SK-N-SH (cell line): ENCODE data around the gene HNRNPAB. TPM values are rescaled to one million over a fixed set of nuclear protein-coding genes. Genes with fewer than 3 reads are reported as not detected.

Experiments used
- CTCF ChIA-PET: fragments of 300-600, 350-600 bp; formaldehyde crosslinking; extraction: SDS; loops from one replicate; lab custom pipeline; 2021; lab: Yijun Ruan, JAX
- POLR2A ChIA-PET: fragments of 350-600 bp; sonication (Branson Sonifier 250); formaldehyde crosslinking; extraction: SDS; loops from one replicate; lab custom pipeline; 2020; ENCODE audit warnings: antibody characterized with exemption, inconsistent platforms; lab: Yijun Ruan, JAX
- DNase-seq: peaks from one replicate; pipeline ENCODE4 v3.0.0; 2012
- H2AFZ ChIP-seq: fragments of 200-600 bp; sonication (generic); 2 replicates; pipeline ENCODE4 v1.8.1; 2016; ENCODE audit warnings: antibody characterized with exemption, mild to moderate bottlenecking, low read depth
- H3F3A ChIP-seq: fragments of 200-600 bp; sonication (generic); replicated peaks from 2 replicates; pipeline ENCODE3; 2016; ENCODE audit warnings: antibody characterized with exemption, mild to moderate bottlenecking; ENCODE audit not compliant: insufficient read depth
- H3K27ac ChIP-seq, 2 experiments: fragments of 200-500 bp in 1 of 2; fragments of 200-600 bp in 1 of 2; sonication (Bioruptor generic) in 1 of 2; sonication (generic), shearing (Covaris generic) in 1 of 2; 2 replicates each; pipeline versions ENCODE4 v1.5.1 to v1.6.1; 2014 to 2016; ENCODE audit warnings: low read depth in 2 of 2, inconsistent platforms in 1 of 2, low read length in 1 of 2, mild to moderate bottlenecking in 1 of 2, mixed read lengths in 1 of 2
- H3K27me3 ChIP-seq: fragments of 200-600 bp; sonication (generic), shearing (Covaris generic); 2 replicates; pipeline ENCODE4 v1.6.1; 2016; ENCODE audit warnings: mixed run types; ENCODE audit not compliant: insufficient read depth
- H3K36me3 ChIP-seq, 2 experiments: fragments of 200-500 bp in 1 of 2; fragments of 200-600 bp in 1 of 2; sonication (Bioruptor generic) in 1 of 2; sonication (generic) in 1 of 2; replicated peaks in 1 of 2; 2 replicates each; pipeline versions ENCODE3 to v1.5.1; 2014 to 2016; ENCODE audit warnings: low read length in 1 of 2, mild to moderate bottlenecking in 1 of 2; ENCODE audit not compliant: insufficient read depth in 2 of 2, control insufficient read depth in 1 of 2
- H3K4me1 ChIP-seq, 2 experiments: fragments of 200-500 bp in 1 of 2; fragments of 200-600 bp in 1 of 2; sonication (Bioruptor generic) in 1 of 2; sonication (generic), shearing (Covaris generic) in 1 of 2; 2 replicates each; pipeline versions ENCODE4 v1.5.1 to v1.6.1; 2014 to 2016; ENCODE audit warnings: low read depth in 1 of 2, low read length in 1 of 2, mixed run types in 1 of 2; ENCODE audit not compliant: insufficient read depth in 2 of 2, control insufficient read depth in 1 of 2
- H3K4me2 ChIP-seq: fragments of 200-600 bp; sonication (generic), shearing (Covaris generic); 2 replicates; pipeline ENCODE4 v1.6.1; 2017; ENCODE audit warnings: mixed run types
- H3K4me3 ChIP-seq, 2 experiments: fragments of 200-500 bp in 1 of 2; fragments of 200-600 bp in 1 of 2; sonication (Bioruptor generic) in 1 of 2; sonication (generic), shearing (Covaris generic) in 1 of 2; 2 replicates each; pipeline versions ENCODE4 v1.5.1 to v1.8.1; 2014 to 2016; ENCODE audit warnings: low read depth in 2 of 2, inconsistent platforms in 1 of 2, low read length in 1 of 2, mild to moderate bottlenecking in 1 of 2, mixed read lengths in 1 of 2, moderate library complexity in 1 of 2
- H3K79me2 ChIP-seq: fragments of 200-600 bp; sonication (generic); 2 replicates; pipeline ENCODE4 v1.8.1; 2017; ENCODE audit warnings: mild to moderate bottlenecking; ENCODE audit not compliant: insufficient read depth
- H3K9ac ChIP-seq: fragments of 200-600 bp; sonication (generic); 2 replicates; pipeline ENCODE4 v1.6.1; 2017; ENCODE audit warnings: mixed run types
- H3K9me2 ChIP-seq: fragments of 200-600 bp; sonication (generic); 2 replicates; pipeline ENCODE4 v1.6.1; 2017; ENCODE audit warnings: mixed run types
- H3K9me3 ChIP-seq: fragments of 200-600 bp; sonication (generic); 2 replicates; pipeline ENCODE4 v1.6.1; 2017; ENCODE audit warnings: mixed run types, mild to moderate bottlenecking, moderate library complexity
- H4K20me1 ChIP-seq: fragments of 200-600 bp; sonication (generic); 2 replicates; pipeline ENCODE4 v1.6.1; 2017; ENCODE audit warnings: mild to moderate bottlenecking, mixed run types; ENCODE audit not compliant: insufficient read depth
- JUND ChIP-seq: IDR thresholded peaks from 2 replicates; pipeline ENCODE4 v1.4.0; 2012
- MAX ChIP-seq: IDR thresholded peaks from 2 replicates; pipeline ENCODE4 v1.4.0; 2012; ENCODE audit warnings: low read depth
- NFIC ChIP-seq: IDR thresholded peaks from 2 replicates; pipeline ENCODE4 v1.4.0; 2012; ENCODE audit warnings: borderline replicate concordance
- POLR2AphosphoS5 ChIP-seq: IDR thresholded peaks from 2 replicates; pipeline ENCODE4 v1.6.1; 2012; ENCODE audit warnings: low read depth, low read length
- RCOR1 ChIP-seq: fragments of 150-350 bp; IDR thresholded peaks from 2 replicates; pipeline ENCODE4 v1.6.1; 2017; ENCODE audit warnings: antibody characterized with exemption, low read length
- USF2 ChIP-seq: fragments of 150-350 bp; IDR thresholded peaks from 2 replicates; pipeline ENCODE4 v1.6.1; 2017; ENCODE audit warnings: antibody characterized with exemption, low read length, low read depth, borderline replicate concordance
- WGBS: methylation state at CpG from one replicate; pipeline ENCODE4 v1.1.6; 2017; ENCODE audit warnings: low lambda C conversion rate; 5-methylcytosine and 5-hydroxymethylcytosine counted together
- polyA plus RNA-seq, 3 experiments: library from polyadenylated mRNA; depleted of rRNA; stranded (reverse); fragments of >200 nt; gene quantifications; 2 replicates each; pipeline ENCODE4 v1.2.3, GENCODE V29; 2012

Gene HNRNPAB
- polyA plus RNA-seq, 1 of the 3 experiments (the other 2 are of a cell fraction) = 164 TPM

GRCh38 chr5:178206166-178207101 lies 2.1 kb downstream of the HNRNPAB start:
- H3K9me2 ChIP-seq = no peaks in the 10 kb centered on the region
- peaks cover 7% of the 10 kb centered on the region for H3F3A ChIP-seq
- no peak for TF ChIP-seq NFIC
- no peak for TF ChIP-seq RCOR1
- no peak for TF ChIP-seq MAX
- no peak for TF ChIP-seq USF2
- ChIA-PET CTCF (interaction anchor here (1.0 to 2.3 kb wide), 3 partner anchors 10 to 130 kb away, joined by 3 to 6 read pairs (median 4); partner anchors contain the start of gene PHYKPL), POLR2A (interaction anchor here (1.1 kb wide), 1 partner anchor 26 kb away, joined by 3 read pairs; the partner anchor contains the start of gene PHYKPL)
- H3K79me2 ChIP-seq = peaks cover 80% of the 10 kb centered on the region
- peaks cover 62% of the 10 kb centered on the region for H4K20me1 ChIP-seq
- H2AFZ ChIP-seq = no peak overlapping the region
- H3K36me3 ChIP-seq = peaks cover 45 to 54% of the 10 kb centered on the region in 2 experiments
- WGBS = 31% methylated on average over 12 of the region's 12 CpGs
- no peaks in the 10 kb centered on the region for H3K9me3 ChIP-seq
- no peak overlapping the region; a peak in 1 of 4 replicates for H3K27ac ChIP-seq
- no peaks in the 10 kb centered on the region for H3K27me3 ChIP-seq
- H3K4me2 ChIP-seq = peak overlapping the region; percentile 94
- H3K9ac ChIP-seq = peak overlapping the region; percentile 95; the same call in 1 of the 2 replicates
- DNase-seq = no peak
- H3K4me1 ChIP-seq = peaks cover 14 to 21% of the 10 kb centered on the region in 2 experiments
- H3K4me3 ChIP-seq = peak overlapping the region; percentile 84 to 90

- H3K9me3 ChIP-seq = no peaks in the 10 kb centered on the region
- no peaks in the 10 kb centered on the region for H3K9me2 ChIP-seq
- DNase-seq = no peak
- TF ChIP-seq POLR2AphosphoS5 (peak; percentile 54), JUND (no peak)
- peaks cover 14 to 21% of the 10 kb centered on the region in 2 experiments for H3K4me1 ChIP-seq
- peak overlapping the region; percentile 94 for H3K4me2 ChIP-seq
- peaks cover 88% of the 10 kb centered on the region for H3K79me2 ChIP-seq
- peaks cover 7% of the 10 kb centered on the region for H3F3A ChIP-seq
- ChIA-PET CTCF (interaction anchor here (1.0 to 2.3 kb wide), 3 partner anchors 9 to 131 kb away, joined by 3 to 6 read pairs (median 4); partner anchors contain the start of gene PHYKPL), POLR2A (interaction anchor here (0.8 to 1.1 kb wide), 2 partner anchors 19 to 25 kb away, joined by 3 to 4 read pairs; partner anchors contain the start of gene PHYKPL)
- H4K20me1 ChIP-seq = peaks cover 71% of the 10 kb centered on the region
- 79% methylated on average over 5 of the region's 5 CpGs for whole genome bisulfite sequencing
- H3K9ac ChIP-seq = no peak overlapping the region
- H3K27me3 ChIP-seq = no peaks in the 10 kb centered on the region
- H3K4me3 ChIP-seq = no peak overlapping the region; a peak in 1 of 4 replicates
- peaks cover 45 to 63% of the 10 kb centered on the region in 2 experiments for H3K36me3 ChIP-seq
- no peak overlapping the region for H3K27ac ChIP-seq
- H2AFZ ChIP-seq = no peak overlapping the region
Observed at GRCh38 chr5:178207183-178207916, 3.0 kb downstream of the HNRNPAB start.
